ENCODE data around the gene BCL11B. TPM values are rescaled to one million over a fixed set of nuclear protein-coding genes. Genes with fewer than 3 reads are reported as not detected.
"Not testable (repeated sequence)": the region's sequence is repeated elsewhere in the genome, so short reads cannot be mapped to it uniquely, and the experiment has no call there.

The BCL11B gene
- total RNA-seq, 1 donor from 2014 or later, result 0.85 TPM

DNA sequence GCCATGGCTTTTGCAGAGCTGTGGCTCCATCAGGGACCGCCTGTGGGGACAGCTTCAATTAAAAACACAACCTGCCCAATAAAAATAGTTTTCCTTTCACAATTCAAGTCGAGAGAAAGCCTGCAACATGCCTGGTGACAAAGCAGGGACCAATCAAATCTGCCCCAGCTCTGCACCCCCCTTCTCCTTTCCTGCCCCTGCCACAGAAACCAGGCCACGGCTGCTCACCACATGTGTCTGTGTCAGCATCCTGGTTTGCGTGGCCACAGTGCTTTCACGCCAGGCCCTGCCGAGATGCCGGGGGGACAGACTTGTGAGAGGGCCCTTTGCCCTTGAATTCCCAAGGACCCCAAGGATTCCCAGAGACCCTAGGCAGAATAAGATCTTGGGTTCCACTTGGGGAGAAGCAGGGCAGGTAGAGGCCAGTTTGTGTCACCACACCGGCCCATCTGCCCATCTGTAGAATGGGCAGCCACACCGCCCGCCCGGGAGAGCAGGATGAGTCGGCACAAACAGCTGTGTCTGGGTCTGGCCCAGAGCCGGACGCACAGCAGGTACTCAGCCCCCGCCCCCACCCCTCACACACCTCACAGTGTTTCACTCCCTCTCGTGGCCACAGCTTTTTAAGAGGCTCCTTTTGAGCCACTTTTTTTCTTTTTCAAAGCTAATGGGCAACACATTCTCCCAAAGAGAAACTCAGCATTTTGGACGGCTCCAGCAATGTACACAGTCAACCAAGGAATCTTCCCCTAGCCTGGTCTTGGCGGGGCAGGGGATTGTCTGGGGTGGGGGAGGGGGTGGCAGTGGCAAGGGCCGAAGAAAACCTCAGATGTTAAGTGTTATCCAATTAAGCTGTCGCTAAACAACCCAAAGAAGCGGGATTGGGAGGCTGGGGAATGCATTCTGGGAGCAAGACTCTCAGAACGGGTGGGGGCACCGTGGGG is 41.5 kb downstream of the BCL11B start:
- H3K36me3 ChIP-seq, result no peaks in the 10 kb centered on the region
- no peaks in the 10 kb centered on the region for H3K9me3 ChIP-seq
- DNase-seq (ENCODE audit: low spot score in 2 of 2), result no peak
- TF ChIP-seq, protein P1, sequence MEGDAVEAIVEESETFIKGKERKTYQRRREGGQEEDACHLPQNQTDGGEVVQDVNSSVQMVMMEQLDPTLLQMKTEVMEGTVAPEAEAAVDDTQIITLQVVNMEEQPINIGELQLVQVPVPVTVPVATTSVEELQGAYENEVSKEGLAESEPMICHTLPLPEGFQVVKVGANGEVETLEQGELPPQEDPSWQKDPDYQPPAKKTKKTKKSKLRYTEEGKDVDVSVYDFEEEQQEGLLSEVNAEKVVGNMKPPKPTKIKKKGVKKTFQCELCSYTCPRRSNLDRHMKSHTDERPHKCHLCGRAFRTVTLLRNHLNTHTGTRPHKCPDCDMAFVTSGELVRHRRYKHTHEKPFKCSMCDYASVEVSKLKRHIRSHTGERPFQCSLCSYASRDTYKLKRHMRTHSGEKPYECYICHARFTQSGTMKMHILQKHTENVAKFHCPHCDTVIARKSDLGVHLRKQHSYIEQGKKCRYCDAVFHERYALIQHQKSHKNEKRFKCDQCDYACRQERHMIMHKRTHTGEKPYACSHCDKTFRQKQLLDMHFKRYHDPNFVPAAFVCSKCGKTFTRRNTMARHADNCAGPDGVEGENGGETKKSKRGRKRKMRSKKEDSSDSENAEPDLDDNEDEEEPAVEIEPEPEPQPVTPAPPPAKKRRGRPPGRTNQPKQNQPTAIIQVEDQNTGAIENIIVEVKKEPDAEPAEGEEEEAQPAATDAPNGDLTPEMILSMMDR (IDR thresholded peaks at IDR 0.05), result no peak
- H3K4me3 ChIP-seq, result peak overlapping the region in 1 of 2 donors; percentile 33
- intact Hi-C loops (cut with DNase I), result no loop called here
- H3K27ac ChIP-seq, result peak overlapping the region in 1 of 2 donors; percentile 28
- H3K27me3 ChIP-seq, result no peaks in the 10 kb centered on the region
- no peaks in the 10 kb centered on the region for H3K4me1 ChIP-seq

DNA sequence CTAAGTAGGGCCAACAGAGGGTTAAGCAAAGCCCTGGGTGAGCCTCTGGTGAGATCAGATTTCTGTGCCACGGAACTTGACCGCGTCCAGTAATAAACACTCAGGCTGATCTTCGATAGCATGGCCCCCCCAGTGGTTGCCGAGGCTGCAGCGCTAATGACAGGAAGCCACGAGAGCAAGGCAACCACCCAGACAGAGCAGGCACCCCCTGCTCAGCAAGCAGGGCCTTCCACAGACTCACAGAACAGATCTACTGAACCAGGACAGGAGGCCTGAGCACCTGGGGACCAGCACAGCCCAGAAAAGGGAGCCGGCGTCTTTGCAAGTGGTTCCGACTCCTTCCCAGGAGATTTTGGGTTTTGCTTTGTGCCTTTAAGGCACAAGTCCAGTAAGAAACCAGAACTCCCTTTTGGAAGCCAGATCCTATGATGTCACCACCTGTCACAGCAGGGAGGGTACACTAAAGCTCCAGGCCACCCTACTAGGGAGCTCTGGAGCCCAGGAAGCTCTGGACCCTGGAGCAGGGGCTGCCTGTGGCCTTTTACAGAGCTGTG is 42.3 kb downstream of the BCL11B start:
- peak overlapping the region in 1 of 2 donors; percentile 33 for H3K4me3 ChIP-seq
- DNase-seq (ENCODE audit: low spot score in 2 of 2), result no peak
- no peaks in the 10 kb centered on the region for H3K27me3 ChIP-seq
- peak overlapping the region in 1 of 2 donors; percentile 28 for H3K27ac ChIP-seq
- H3K36me3 ChIP-seq, result no peaks in the 10 kb centered on the region
- no peaks in the 10 kb centered on the region for H3K9me3 ChIP-seq
- no peaks in the 10 kb centered on the region for H3K4me1 ChIP-seq
- intact Hi-C loops (cut with DNase I), result no loop called here
- TF ChIP-seq, protein P1 (IDR thresholded peaks at IDR 0.05), result no peak

DNA sequence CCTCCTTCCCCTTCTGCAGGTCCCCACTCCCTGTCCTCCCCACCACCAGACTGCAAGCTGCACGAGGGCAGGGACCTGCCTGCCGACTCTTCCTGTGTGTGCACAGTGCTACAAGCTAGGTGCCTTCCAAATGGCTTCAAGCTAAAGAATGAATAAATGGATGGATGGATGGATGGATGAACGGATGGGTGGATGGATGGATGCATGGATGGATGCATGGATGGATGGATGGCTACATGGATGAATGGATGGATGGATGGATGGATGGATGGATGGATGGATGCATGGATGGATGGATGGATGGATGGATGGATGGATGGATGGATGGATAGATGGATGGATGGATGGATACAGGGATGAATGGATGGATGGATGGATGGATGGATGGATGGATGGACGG is 43.2 kb downstream of the BCL11B start:
- DNase-seq (ENCODE audit: low spot score in 2 of 2); H3K9me3 ChIP-seq; H3K4me1 ChIP-seq; intact Hi-C loops (cut with DNase I); H3K27ac ChIP-seq; H3K4me3 ChIP-seq; H3K36me3 ChIP-seq; H3K27me3 ChIP-seq: not testable (repeated sequence)

DNA sequence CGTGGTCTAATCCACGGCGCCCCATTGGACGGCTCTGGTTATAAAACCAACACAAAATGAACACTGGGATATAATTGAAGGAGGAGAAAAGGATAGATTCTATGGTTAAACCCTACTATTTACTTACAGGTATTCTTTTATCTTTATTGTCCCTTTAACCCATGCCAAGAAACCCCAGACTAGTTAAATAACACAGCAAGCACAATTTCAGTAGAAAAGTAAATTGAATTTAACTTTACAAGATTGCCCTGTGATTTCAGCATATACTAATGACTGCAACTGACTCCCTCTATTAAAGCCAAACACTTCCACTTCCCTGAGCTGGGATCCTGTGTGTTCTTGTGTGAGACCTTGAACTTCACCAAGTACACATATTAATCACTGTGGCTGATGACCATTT is 45.3 kb downstream of the BCL11B start:
- Histone ChIP-seq H3K27ac (no peak overlapping the region), H3K4me3 (no peak overlapping the region), H3K4me1 (no peaks in the 10 kb centered on the region), H3K27me3 (no peaks in the 10 kb centered on the region), H3K36me3 (no peaks in the 10 kb centered on the region), H3K9me3 (no peaks in the 10 kb centered on the region)
- no peak for DNase-seq (ENCODE audit: low spot score in 2 of 2)
- intact Hi-C loops (cut with DNase I), result no loop called here
- TF ChIP-seq, protein P1 (IDR thresholded peaks at IDR 0.05), result no peak

DNA sequence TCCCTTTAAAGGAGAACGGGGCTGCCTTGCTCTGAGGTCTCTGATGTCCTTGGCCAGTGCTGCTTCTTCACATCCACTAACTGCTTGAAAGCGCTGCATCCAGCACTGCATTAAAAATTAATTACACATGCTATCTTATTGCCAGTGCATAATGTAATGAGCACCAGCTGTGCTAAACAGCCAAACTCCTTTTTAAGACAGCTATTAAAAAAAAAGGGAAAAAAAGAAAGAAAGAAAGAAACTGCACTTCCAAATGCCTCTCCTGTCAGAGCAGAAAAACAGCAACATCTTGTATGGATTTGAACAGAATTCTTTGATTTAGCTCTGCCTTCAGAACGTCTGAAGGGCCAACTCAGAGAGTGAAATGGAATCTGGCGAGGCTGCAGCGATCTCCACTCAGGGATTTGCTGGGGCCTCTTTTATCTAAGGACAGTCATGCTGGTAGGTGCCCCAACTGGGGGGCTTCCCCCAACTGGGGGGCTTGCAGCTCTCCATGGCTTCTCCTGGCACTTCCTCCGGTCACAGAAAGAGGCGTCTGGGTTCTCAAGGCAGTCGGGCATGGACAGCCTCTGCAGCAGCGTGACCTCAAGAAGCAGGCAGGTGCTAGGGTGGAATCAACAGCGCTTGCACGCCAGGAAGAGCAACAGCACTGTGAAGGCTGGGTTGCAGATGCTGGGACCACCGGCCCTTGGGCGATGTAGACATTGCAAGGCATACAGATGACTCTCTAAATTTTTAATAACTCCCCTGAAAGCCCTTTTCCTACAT is 46.4 kb downstream of the BCL11B start:
- intact Hi-C loops (cut with DNase I), result no loop called here
- no peaks in the 10 kb centered on the region for H3K27me3 ChIP-seq
- no peaks in the 10 kb centered on the region for H3K36me3 ChIP-seq
- H3K9me3 ChIP-seq, result no peaks in the 10 kb centered on the region
- no peak overlapping the region for H3K4me3 ChIP-seq
- TF ChIP-seq, protein P1 (IDR thresholded peaks at IDR 0.05), result no peak
- no peak for DNase-seq (ENCODE audit: low spot score in 2 of 2)
- no peaks in the 10 kb centered on the region for H3K4me1 ChIP-seq
- no peak overlapping the region for H3K27ac ChIP-seq
